Measurements from ENCODE around the gene SPRN. TPM values are rescaled to one million over a fixed set of nuclear protein-coding genes. Genes with fewer than 3 reads are reported as not detected.
A peak's percentile ranks its signal among the peaks of the same experiment; 100 is the strongest.

Gene SPRN
- total and polyA plus RNA-seq, 11 donors, result 0.04 to 0.25 (median 0.11) TPM; not detected in 6

GRCh38 chr10:133460208-133460769 lies 35.9 kb upstream of the SPRN start:
- ATAC-seq (no peak), DNase-seq (no peak)
- no peak overlapping the region for H3K4me3 ChIP-seq
- H3K36me3 ChIP-seq, result no peaks in the 10 kb centered on the region
- intact Hi-C loops (cut with DNase I), result no loop called here
- H3K9me3 ChIP-seq, result no peaks in the 10 kb centered on the region
- H3K27ac ChIP-seq, result no peak overlapping the region
- whole genome bisulfite sequencing, 4 donors, result 92 to 95% (median 95%) methylated on average over 14 of the region's 14 CpGs
- TF ChIP-seq POLR2A (IDR thresholded peaks at IDR 0.05), result no peak
- TF ChIP-seq, protein P1, sequence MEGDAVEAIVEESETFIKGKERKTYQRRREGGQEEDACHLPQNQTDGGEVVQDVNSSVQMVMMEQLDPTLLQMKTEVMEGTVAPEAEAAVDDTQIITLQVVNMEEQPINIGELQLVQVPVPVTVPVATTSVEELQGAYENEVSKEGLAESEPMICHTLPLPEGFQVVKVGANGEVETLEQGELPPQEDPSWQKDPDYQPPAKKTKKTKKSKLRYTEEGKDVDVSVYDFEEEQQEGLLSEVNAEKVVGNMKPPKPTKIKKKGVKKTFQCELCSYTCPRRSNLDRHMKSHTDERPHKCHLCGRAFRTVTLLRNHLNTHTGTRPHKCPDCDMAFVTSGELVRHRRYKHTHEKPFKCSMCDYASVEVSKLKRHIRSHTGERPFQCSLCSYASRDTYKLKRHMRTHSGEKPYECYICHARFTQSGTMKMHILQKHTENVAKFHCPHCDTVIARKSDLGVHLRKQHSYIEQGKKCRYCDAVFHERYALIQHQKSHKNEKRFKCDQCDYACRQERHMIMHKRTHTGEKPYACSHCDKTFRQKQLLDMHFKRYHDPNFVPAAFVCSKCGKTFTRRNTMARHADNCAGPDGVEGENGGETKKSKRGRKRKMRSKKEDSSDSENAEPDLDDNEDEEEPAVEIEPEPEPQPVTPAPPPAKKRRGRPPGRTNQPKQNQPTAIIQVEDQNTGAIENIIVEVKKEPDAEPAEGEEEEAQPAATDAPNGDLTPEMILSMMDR (IDR thresholded peaks at IDR 0.05), result no peak
- H3K27me3 ChIP-seq, result peaks cover 0 to 13% (median 0%) of the 10 kb centered on the region in 9 donors
- H3K4me1 ChIP-seq, result no peaks in the 10 kb centered on the region

DNA sequence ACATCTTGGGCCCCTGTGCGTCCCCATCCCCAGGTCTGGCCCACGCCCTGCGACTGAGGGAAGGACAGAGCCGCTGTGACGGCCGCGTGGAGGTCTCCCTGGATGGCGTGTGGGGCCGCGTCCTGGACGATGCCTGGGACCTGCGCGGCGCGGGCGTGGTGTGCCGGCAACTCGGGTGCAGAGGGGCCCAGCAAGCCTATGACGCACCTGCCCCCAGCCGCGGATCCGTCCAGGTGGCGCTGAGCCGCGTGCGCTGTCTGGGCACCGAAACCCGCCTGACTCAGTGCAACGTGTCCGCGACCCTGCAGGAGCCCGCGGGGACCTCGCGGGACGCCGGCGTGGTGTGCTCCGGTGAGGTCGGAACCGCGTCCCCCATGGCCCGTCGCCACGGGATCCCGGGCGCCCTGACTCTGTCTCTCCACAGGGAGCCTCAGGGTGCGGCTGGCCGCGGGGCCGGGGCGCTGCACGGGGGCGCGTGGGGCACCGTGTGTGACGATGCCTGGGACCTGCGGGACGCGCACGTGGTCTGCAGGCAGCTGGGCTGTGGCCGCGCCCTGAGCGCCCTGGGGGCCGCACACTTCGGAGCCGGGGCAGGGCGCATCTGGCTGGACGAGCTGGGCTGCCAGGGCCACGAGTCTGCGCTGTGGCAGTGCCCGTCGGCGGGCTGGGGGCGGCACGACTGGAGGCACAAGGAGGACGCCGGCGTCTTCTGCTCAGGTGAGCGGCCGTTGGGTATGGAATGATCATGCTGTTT lies 35.2 kb upstream of the SPRN start:
- intact Hi-C loops (cut with DNase I), result no loop called here
- WGBS, 4 donors, result 55 to 85% (median 70%) methylated on average over 2 to 81 of the region's 81 CpGs
- peaks cover 0 to 7% (median 0%) of the 10 kb centered on the region in 9 donors for H3K27me3 ChIP-seq
- H3K4me3 ChIP-seq, result no peak overlapping the region
- H3K4me1 ChIP-seq, result no peaks in the 10 kb centered on the region
- no peak for ATAC-seq
- DNase-seq, result no peak
- H3K27ac ChIP-seq, result no peak overlapping the region
- no peaks in the 10 kb centered on the region for H3K36me3 ChIP-seq
- TF ChIP-seq, protein P1 (IDR thresholded peaks at IDR 0.05), result no peak
- TF ChIP-seq POLR2A (IDR thresholded peaks at IDR 0.05), result no peak
- no peaks in the 10 kb centered on the region for H3K9me3 ChIP-seq

DNA sequence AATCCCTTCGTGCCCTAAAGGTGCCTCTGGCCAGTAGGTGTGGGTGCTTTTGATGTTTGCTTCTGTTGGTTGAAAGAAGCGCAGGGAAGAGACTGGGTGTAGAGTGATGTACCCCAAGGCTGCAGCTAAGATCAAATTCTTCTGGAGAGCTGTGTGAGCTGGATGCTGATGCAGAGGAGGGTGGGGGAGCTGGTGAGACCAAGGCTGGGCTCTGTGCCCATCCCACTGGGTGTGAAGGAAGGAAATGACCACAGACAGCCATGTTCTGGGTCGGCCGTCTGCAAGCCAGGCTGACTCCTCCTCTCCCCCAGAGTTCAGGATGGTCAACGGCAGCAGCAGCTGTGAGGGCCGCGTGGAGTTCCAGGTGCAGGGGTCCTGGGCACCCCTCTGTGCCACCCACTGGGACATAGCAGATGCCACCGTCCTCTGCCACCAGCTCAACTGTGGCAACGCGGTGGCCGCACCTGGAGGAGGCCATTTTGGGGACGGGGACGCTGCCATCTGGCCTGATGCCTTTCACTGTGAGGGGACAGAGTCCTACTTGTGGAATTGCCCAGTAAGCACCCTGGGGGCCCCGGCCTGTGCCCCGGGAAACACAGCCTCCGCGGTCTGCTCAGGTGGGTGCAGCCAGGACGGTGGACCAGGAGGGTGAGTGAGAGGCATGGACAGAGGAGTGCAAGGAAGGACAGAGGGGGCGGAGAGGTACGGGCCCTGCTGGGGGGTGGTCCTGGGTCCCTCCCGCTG lies 34.5 kb upstream of the SPRN start:
- TF ChIP-seq, protein P1 (IDR thresholded peaks at IDR 0.05), result no peak
- no peak overlapping the region for H3K4me3 ChIP-seq
- H3K27me3 ChIP-seq, result no peaks in the 10 kb centered on the region
- no peaks in the 10 kb centered on the region for H3K36me3 ChIP-seq
- intact Hi-C loops (cut with DNase I), result no loop called here
- ATAC-seq (no peak), DNase-seq (peak in 1 of 5 donors; percentile 55)
- no peaks in the 10 kb centered on the region for H3K4me1 ChIP-seq
- no peak overlapping the region for H3K27ac ChIP-seq
- WGBS, 4 donors, result 79 to 88% (median 83%) methylated on average over 19 to 21 of the region's 21 CpGs
- H3K9me3 ChIP-seq, result no peaks in the 10 kb centered on the region

GRCh38 chr10:133458021-133458709 lies 33.7 kb upstream of the SPRN start:
- Histone ChIP-seq H3K9me3 (no peaks in the 10 kb centered on the region), H3K27me3 (no peaks in the 10 kb centered on the region), H3K4me3 (no peak overlapping the region), H3K4me1 (no peaks in the 10 kb centered on the region), H3K27ac (no peak overlapping the region), H3K36me3 (no peaks in the 10 kb centered on the region)
- DNase-seq (no peak), ATAC-seq (no peak)
- TF ChIP-seq, protein P1 (IDR thresholded peaks at IDR 0.05), result no peak
- TF ChIP-seq POLR2A (IDR thresholded peaks at IDR 0.05), result no peak
- intact Hi-C loops (cut with DNase I), result no loop called here
- WGBS, 4 donors, result 92 to 93% (median 93%) methylated on average over 19 to 40 of the region's 40 CpGs

All from heart left ventricle (tissue), 16 donors.